CD4-positive, alpha-beta T cell (primary cell): ENCODE measurements around the gene TMEM95. TPM values are rescaled to one million over a fixed set of nuclear protein-coding genes. Genes with fewer than 3 reads are reported as not detected.

Experiments
- ATAC-seq: fragments of 200-7000 bp; cut with Tn5 transposase; one replicate; pipeline ENCODE4 v1.10.0; 2022; ENCODE audit warnings: mild to moderate bottlenecking; ENCODE audit not compliant: poor library complexity
- CTCF ChIA-PET: fragments of 350-600 bp; sonication (Branson Sonifier 250); formaldehyde crosslinking; loops from one replicate; lab custom pipeline; 2021; ENCODE audit warnings: antibody characterized with exemption, inconsistent platforms; lab: Charles Lee
- POLR2A ChIA-PET: fragments of 350-600 bp; sonication (Branson Sonifier 250); formaldehyde crosslinking; loops from one replicate; lab custom pipeline; 2021; ENCODE audit warnings: antibody characterized with exemption, inconsistent platforms; lab: Charles Lee
- DNase-seq, 14 experiments: peaks; one replicate each; pipeline ENCODE4 v3.0.0-alpha.2; 2013 to 2020; ENCODE audit warnings: mixed read lengths in 2 of 14
- H3K27ac ChIP-seq, 2 donors: one replicate each; pipeline versions ENCODE4 v1.5.1 to v1.7.0; 2013; ENCODE audit warnings: low read length in 2 of 2, low read depth in 1 of 2, mild to moderate bottlenecking in 1 of 2
- H3K27me3 ChIP-seq, 2 experiments: 1 replicate in 1 of 2; 2 replicates in 1 of 2; pipeline versions ENCODE4 v1.6.1 to v1.7.0; 2013; ENCODE audit warnings: low read length in 2 of 2, control low read depth in 1 of 2, mild to moderate bottlenecking in 1 of 2, moderate library complexity in 1 of 2; ENCODE audit not compliant: insufficient read depth in 2 of 2, control insufficient read depth in 1 of 2
- H3K36me3 ChIP-seq: one replicate; pipeline ENCODE4 v1.6.1; 2013; ENCODE audit warnings: low read length, control low read depth; ENCODE audit not compliant: insufficient read depth
- H3K4me1 ChIP-seq: one replicate; pipeline ENCODE4 v1.6.1; 2013; ENCODE audit warnings: low read length, control low read depth; ENCODE audit not compliant: insufficient read depth
- H3K4me3 ChIP-seq: one replicate; pipeline ENCODE4 v1.5.1; 2013; ENCODE audit warnings: mild to moderate bottlenecking, low read length, moderate library complexity
- H3K9me3 ChIP-seq, 2 experiments: 1 replicate in 1 of 2; 2 replicates in 1 of 2; pipeline versions ENCODE4 v1.6.1 to v1.7.0; 2013; ENCODE audit warnings: low read length in 2 of 2, mild to moderate bottlenecking in 2 of 2, control low read depth in 1 of 2, moderate library complexity in 1 of 2; ENCODE audit not compliant: control insufficient read depth in 1 of 2, insufficient read depth in 1 of 2
- H3K27ac Mint-ChIP-seq: one replicate; pipeline ENCODE4 v1.8.0; 2020; ENCODE audit warnings: mixed read lengths
- H3K27me3 Mint-ChIP-seq: one replicate; pipeline ENCODE4 v1.8.0; 2021; ENCODE audit warnings: mixed read lengths
- H3K36me3 Mint-ChIP-seq: one replicate; pipeline ENCODE4 v1.8.0; 2021; ENCODE audit warnings: low read depth, mixed read lengths
- H3K4me1 Mint-ChIP-seq: one replicate; pipeline ENCODE4 v1.8.0; 2021; ENCODE audit warnings: low read depth, mixed read lengths
- H3K4me3 Mint-ChIP-seq: one replicate; pipeline ENCODE4 v1.8.0; 2020; ENCODE audit warnings: mild to moderate bottlenecking, mixed read lengths
- H3K9me3 Mint-ChIP-seq: one replicate; pipeline ENCODE4 v1.8.0; 2020; ENCODE audit warnings: mixed read lengths
- intact Hi-C, 2 experiments: fragments of 100-400 bp; cut with DNase I in 1 of 2; cut with micrococcal nuclease in 1 of 2; formaldehyde crosslinking; loops; one replicate each; pipeline versions ENCODE4 v1.15.1 to v1.9.0; 2023 to 2025; cut with DNase I, micrococcal nuclease
- total RNA-seq, 174 experiments: library from RNA in 2 of 174; stranded (reverse) in 2 of 174; gene quantifications; one replicate each; pipeline ENCODE4 v1.2.3 and lab custom pipeline; 2021 to 2026
- TF ChIP-seq, protein P1 (sequence below): fragments of 200-600 bp; IDR thresholded peaks from one replicate; pipeline ENCODE4 v1.8.0; 2022; ENCODE audit warnings: antibody characterized with exemption, mild to moderate bottlenecking

The TMEM95 gene
- total RNA-seq, 2 experiments from 2014 or later, result not detected

DNA sequence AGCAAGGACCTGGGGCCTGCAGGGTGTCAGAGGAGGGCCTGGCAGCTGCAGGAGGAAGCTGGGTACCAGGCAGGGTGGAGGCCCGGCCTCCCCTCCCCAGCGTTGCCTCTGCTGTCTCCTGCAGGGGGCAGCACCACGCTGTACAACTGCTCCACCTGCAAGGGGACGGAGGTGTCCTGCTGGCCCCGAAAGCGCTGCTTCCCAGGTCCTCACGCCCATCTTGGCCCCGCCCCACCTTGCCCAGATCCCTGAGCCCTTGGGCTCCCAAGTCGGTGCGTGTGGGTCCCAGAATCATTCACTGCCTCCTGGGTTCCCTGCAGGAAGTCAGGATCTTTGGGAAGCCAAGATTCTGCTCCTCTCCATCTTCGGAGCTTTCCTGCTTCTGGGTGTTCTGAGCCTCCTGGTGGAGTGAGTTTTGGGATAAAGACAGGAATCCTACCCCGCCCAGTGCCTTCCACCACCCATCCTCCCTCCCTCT, 1.2 kb downstream of the TMEM95 start:
- CTCF ChIA-PET, result interaction anchor here (0.6 to 5.1 kb wide), 34 partner anchors 8 to 331 kb away, joined by 3 to 55 read pairs (median 4); partner anchors contain the start of genes ACAP1, FGF11, FXR2 and MPDU1
- H3K4me1 Mint-ChIP-seq, result peaks cover 30% of the 10 kb centered on the region
- H3K4me3 Mint-ChIP-seq, result peak overlapping the region; percentile 72

DNA sequence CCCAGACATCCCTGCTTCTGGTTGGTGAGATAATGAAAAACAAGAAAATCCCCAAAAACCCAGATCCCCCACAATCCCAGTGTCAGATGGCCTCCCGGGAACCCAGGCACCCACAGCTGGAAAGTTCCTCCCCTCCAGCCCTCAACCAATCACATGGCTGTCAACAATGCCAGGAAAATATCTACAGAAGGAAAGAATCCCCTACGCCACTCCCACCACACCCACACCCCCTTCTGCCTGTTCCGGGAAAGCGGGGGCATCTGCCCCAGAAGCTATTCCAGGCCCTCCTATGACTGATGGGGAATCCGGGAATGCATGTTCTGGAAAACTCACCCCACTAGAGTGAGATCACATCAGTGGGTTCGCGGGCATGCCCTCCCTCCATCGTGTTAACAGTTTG, 1.8 kb downstream of the TMEM95 start:
- Mint-ChIP-seq H3K4me3 (no peak overlapping the region), H3K27me3 (peaks cover under 1% of the 10 kb centered on the region), H3K36me3 (no peaks in the 10 kb centered on the region), H3K4me1 (peaks cover 26% of the 10 kb centered on the region), H3K9me3 (no peaks in the 10 kb centered on the region), H3K27ac (no peak overlapping the region)
- ChIA-PET CTCF (interaction anchor here (1.2 to 5.1 kb wide), 14 partner anchors 9 to 331 kb away, joined by 3 to 55 read pairs (median 6); partner anchors contain the start of genes ACAP1, FGF11, FXR2 and NEURL4), POLR2A (interaction anchor here (0.9 to 2.7 kb wide), 7 partner anchors 27 to 330 kb away, joined by 4 to 15 read pairs (median 6); partner anchors contain the start of genes POLR2A and TMEM102)
- H3K4me3 ChIP-seq, result no peak overlapping the region
- peaks cover 32% of the 10 kb centered on the region for H3K4me1 ChIP-seq
- no peaks in the 10 kb centered on the region for H3K36me3 ChIP-seq
- TF ChIP-seq, protein P1, sequence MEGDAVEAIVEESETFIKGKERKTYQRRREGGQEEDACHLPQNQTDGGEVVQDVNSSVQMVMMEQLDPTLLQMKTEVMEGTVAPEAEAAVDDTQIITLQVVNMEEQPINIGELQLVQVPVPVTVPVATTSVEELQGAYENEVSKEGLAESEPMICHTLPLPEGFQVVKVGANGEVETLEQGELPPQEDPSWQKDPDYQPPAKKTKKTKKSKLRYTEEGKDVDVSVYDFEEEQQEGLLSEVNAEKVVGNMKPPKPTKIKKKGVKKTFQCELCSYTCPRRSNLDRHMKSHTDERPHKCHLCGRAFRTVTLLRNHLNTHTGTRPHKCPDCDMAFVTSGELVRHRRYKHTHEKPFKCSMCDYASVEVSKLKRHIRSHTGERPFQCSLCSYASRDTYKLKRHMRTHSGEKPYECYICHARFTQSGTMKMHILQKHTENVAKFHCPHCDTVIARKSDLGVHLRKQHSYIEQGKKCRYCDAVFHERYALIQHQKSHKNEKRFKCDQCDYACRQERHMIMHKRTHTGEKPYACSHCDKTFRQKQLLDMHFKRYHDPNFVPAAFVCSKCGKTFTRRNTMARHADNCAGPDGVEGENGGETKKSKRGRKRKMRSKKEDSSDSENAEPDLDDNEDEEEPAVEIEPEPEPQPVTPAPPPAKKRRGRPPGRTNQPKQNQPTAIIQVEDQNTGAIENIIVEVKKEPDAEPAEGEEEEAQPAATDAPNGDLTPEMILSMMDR, result no peak
- no peak overlapping the region for H3K27ac ChIP-seq
- DNase-seq (no peak), ATAC-seq (no peak)
- no peaks in the 10 kb centered on the region for H3K27me3 ChIP-seq
- intact Hi-C loops, result loop anchor here (1.0 to 10.0 kb wide), 7 partner anchors 48 to 233 kb away; partner anchors contain the start of genes SENP3 (in 2 of the 2), NLGN2 (in 1 of the 2) and TMEM256 (in 1 of the 2)
- H3K9me3 ChIP-seq, result no peaks in the 10 kb centered on the region

More for the DNA sequence above, 1.2 kb downstream of the TMEM95 start:
- peak; percentile 77 to 91 (median 84) for DNase-seq
- H3K9me3 ChIP-seq, result no peaks in the 10 kb centered on the region
- no peaks in the 10 kb centered on the region for H3K27me3 ChIP-seq
- peaks cover 35% of the 10 kb centered on the region for H3K4me1 ChIP-seq
- peaks cover 3% of the 10 kb centered on the region for H3K36me3 ChIP-seq
- intact Hi-C loops, result loop anchor here (1.0 to 10.0 kb wide), 7 partner anchors 49 to 233 kb away; partner anchors contain the start of genes SENP3 (in 2 of the 2), NLGN2 (in 1 of the 2) and TMEM256 (in 1 of the 2)
- H3K4me3 ChIP-seq, result no peak overlapping the region
- TF ChIP-seq, protein P1, result peak; percentile 81
- POLR2A ChIA-PET, result interaction anchor here (0.9 to 2.7 kb wide), 12 partner anchors 20 to 330 kb away, joined by 3 to 15 read pairs (median 4); partner anchors contain the start of genes ACAP1, FGF11, POLR2A and TMEM102
- no peak overlapping the region for H3K27ac ChIP-seq
- H3K27ac Mint-ChIP-seq, result no peak overlapping the region
- peaks cover 4% of the 10 kb centered on the region for H3K36me3 Mint-ChIP-seq
- H3K27me3 Mint-ChIP-seq, result no peaks in the 10 kb centered on the region
- H3K9me3 Mint-ChIP-seq, result no peaks in the 10 kb centered on the region
- ATAC-seq, result peak; percentile 70

DNA sequence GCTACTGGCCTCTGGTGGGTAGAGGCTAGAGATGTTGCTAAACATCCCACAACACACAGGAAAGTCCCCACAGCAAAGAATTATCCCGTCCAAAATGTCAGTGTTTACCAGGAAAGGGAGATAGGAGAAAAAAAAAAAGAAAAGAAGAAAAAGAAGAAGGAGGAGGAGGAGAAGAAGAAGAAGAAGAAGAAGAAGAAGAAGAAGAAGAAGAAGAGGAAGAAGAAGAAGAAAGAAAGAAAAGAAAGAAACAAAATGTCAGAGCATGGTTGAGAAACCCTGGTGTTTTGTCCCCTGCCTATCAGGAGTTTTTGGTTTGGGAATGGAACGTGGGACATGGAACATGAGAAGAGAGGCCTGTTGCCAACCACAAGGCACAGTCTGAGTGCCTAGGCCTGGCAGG, 2.4 kb downstream of the TMEM95 start:
- ATAC-seq, result no peak
- POLR2A ChIA-PET, result interaction anchor here (1.9 to 2.2 kb wide), 2 partner anchors 79 to 127 kb away, joined by 10 to 15 read pairs; partner anchors contain the start of gene POLR2A
- Mint-ChIP-seq H3K36me3 (no peaks in the 10 kb centered on the region), H3K4me3 (no peak overlapping the region), H3K27ac (no peak overlapping the region), H3K27me3 (peaks cover 3% of the 10 kb centered on the region), H3K4me1 (peaks cover 25% of the 10 kb centered on the region), H3K9me3 (no peaks in the 10 kb centered on the region)
- TF ChIP-seq, protein P1, result no peak
- CTCF ChIA-PET, result interaction anchor here (5.1 kb wide), 1 partner anchor 79 kb away, joined by 55 read pairs; the partner anchor contains the start of gene TMEM102
- H3K4me1 ChIP-seq, result peaks cover 28% of the 10 kb centered on the region
- no peaks in the 10 kb centered on the region for H3K36me3 ChIP-seq
- no peak for DNase-seq
- no peak overlapping the region for H3K4me3 ChIP-seq
- no peaks in the 10 kb centered on the region for H3K9me3 ChIP-seq
- intact Hi-C loops, result loop anchor here (2.0 to 10.0 kb wide), 5 partner anchors 47 to 203 kb away; partner anchors contain the start of genes SENP3 (in 2 of the 2), NLGN2 (in 1 of the 2) and TMEM256 (in 1 of the 2)
- no peak overlapping the region for H3K27ac ChIP-seq
- H3K27me3 ChIP-seq, result no peaks in the 10 kb centered on the region
